AG20443 (cell line): ENCODE measurements around the gene ALLC.
"Not testable (repeated sequence)": the region's sequence is repeated elsewhere in the genome, so short reads cannot be mapped to it uniquely, and the experiment has no call there.

Experiments
- DNase-seq: peaks from one replicate; pipeline ENCODE4 v3.0.0; 2012; ENCODE audit warnings: low spot score, mixed read lengths

ALLC gene

GRCh38 chr2:3626118-3626811, 31.7 kb upstream of the ALLC start:
- no peak for DNase-seq

GRCh38 chr2:3626812-3627499, 31.0 kb upstream of the ALLC start:
- no peak for DNase-seq

GRCh38 chr2:3627500-3628100, 30.4 kb upstream of the ALLC start:
- no peak for DNase-seq

GRCh38 chr2:3628241-3628679, 29.7 kb upstream of the ALLC start:
- no peak for DNase-seq

GRCh38 chr2:3628800-3629199, 29.2 kb upstream of the ALLC start:
- DNase-seq = no peak

- no peak for DNase-seq
Observed at GRCh38 chr2:3630631-3631030, 27.4 kb upstream of the ALLC start.

- no peak for DNase-seq
Observed at GRCh38 chr2:3631161-3631850, 26.7 kb upstream of the ALLC start.

GRCh38 chr2:3631851-3632659, 25.9 kb upstream of the ALLC start:
- DNase-seq = no peak

- DNase-seq = no peak
Observed at GRCh38 chr2:3633089-3633981, 24.7 kb upstream of the ALLC start.

GRCh38 chr2:3633982-3634595, 23.9 kb upstream of the ALLC start:
- no peak for DNase-seq

GRCh38 chr2:3634596-3635121, 23.3 kb upstream of the ALLC start:
- DNase-seq = no peak

- DNase-seq = peak; percentile 39
Observed at GRCh38 chr2:3635171-3635974, 22.6 kb upstream of the ALLC start.

- DNase-seq = not testable (repeated sequence)
Observed at GRCh38 chr2:3635975-3636327, 22.0 kb upstream of the ALLC start.

- DNase-seq = no peak
Observed at GRCh38 chr2:3636586-3637310, 21.3 kb upstream of the ALLC start.

- DNase-seq = no peak
Observed at GRCh38 chr2:3637311-3637675, 20.7 kb upstream of the ALLC start.

- DNase-seq = no peak
Observed at GRCh38 chr2:3637692-3638455, 20.1 kb upstream of the ALLC start.

GRCh38 chr2:3638456-3638810, 19.6 kb upstream of the ALLC start:
- DNase-seq = no peak

GRCh38 chr2:3639015-3639630, 18.9 kb upstream of the ALLC start:
- DNase-seq = no peak
